Memory B cell (primary cell): ENCODE results near the gene TEX10.
"Not testable (repeated sequence)": the region's sequence is repeated elsewhere in the genome, so short reads cannot be mapped to it uniquely, and the experiment has no call there.

Experiments used
- ATAC-seq: fragments of 150-1000 bp; cut with Tn5 transposase; 2 replicates; pipeline ENCODE4 v1.10.0; 2021; ENCODE audit warnings: low read depth, mild to moderate bottlenecking, moderate library complexity
- DNase-seq, 2 donors: peaks; one replicate each; pipeline ENCODE4 v3.0.0; 2022; ENCODE audit warnings: low spot score in 2 of 2
- H3K27ac Mint-ChIP-seq: one replicate; pipeline ENCODE4 v1.8.0; 2022; ENCODE audit warnings: mild to moderate bottlenecking, moderate library complexity, mixed read lengths
- H3K27me3 Mint-ChIP-seq: one replicate; pipeline ENCODE4 v1.8.0; 2022; ENCODE audit warnings: mixed read lengths
- H3K36me3 Mint-ChIP-seq: one replicate; pipeline ENCODE4 v1.8.0; 2022; ENCODE audit warnings: mild to moderate bottlenecking, mixed read lengths
- H3K4me1 Mint-ChIP-seq: one replicate; pipeline ENCODE4 v1.8.0; 2022; ENCODE audit warnings: mixed read lengths
- H3K4me3 Mint-ChIP-seq: one replicate; pipeline ENCODE4 v1.8.0; 2022; ENCODE audit warnings: mild to moderate bottlenecking, moderate library complexity, mixed read lengths
- H3K9me3 Mint-ChIP-seq: one replicate; pipeline ENCODE4 v1.8.0; 2022; ENCODE audit warnings: mixed read lengths

Gene TEX10

DNA sequence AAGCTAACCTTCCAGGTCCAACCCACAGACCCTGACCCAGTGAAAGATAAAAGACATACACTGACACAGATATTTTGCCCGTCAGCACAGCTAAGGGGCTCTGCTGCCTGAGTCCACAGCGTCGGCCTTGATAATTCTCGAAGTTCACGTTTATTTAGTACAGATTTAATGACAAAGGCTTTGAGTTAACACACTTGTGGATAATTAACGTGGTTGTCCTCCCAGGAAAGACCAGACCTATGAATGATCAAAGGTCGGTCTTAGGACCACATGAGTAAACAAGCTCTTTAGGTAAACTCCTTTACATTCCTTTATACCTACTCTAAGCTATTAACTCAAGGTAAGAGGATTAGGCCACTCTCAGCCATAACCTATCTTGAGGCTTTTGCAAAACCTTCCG lies 11.3 kb upstream of the TEX10 start:
- peaks cover 15% of the 10 kb centered on the region for H3K36me3 Mint-ChIP-seq

DNA sequence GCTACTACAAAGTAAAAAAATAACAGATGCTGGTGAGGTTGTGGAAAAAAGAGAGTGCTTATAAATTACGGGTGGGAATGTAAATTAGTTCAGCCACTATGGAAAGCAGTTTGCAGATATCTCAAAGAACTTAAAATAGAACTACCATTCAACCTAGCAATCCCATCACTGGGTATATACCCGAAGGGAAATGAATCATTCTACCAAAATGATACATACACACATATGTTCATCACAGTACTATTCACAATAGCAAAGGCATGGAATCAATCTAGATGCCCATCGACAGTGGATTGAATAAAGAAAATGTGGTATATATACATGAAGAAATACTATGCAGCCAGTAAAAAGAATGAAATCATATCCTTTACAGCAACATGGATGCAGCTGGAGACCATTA lies 6.3 kb upstream of the TEX10 start:
- Mint-ChIP-seq H3K4me3 (no peak overlapping the region), H3K27me3 (no peaks in the 10 kb centered on the region)
- ATAC-seq: no peak

More for the DNA sequence above, 11.3 kb upstream of the TEX10 start:
- peaks cover 6% of the 10 kb centered on the region for H3K9me3 Mint-ChIP-seq
- no peak overlapping the region for H3K4me3 Mint-ChIP-seq
- no peaks in the 10 kb centered on the region for H3K4me1 Mint-ChIP-seq
- ATAC-seq (no peak), DNase-seq (no peak)
- H3K27ac Mint-ChIP-seq: no peak overlapping the region
- H3K27me3 Mint-ChIP-seq: no peaks in the 10 kb centered on the region

DNA sequence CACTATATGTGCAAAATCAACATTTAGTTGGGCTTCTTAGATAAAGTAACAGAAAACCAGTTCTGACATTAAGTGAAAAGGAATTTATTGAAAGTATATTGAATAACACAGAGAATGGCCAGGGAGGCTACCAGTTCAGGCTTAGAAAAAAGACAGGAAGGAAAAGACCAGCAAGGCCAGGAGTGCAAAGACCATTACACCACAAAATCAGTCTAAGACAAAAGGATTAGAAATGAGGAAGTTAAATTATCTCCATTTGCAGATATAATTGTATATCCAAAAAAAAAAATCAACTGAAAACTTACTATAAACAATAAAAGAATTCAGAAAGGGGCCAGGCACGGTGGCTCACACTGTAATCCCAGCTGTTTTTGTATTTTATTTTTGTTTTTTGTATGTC lies 4.8 kb upstream of the TEX10 start:
- Mint-ChIP-seq H3K27ac (no peak overlapping the region), H3K27me3 (no peaks in the 10 kb centered on the region), H3K36me3 (peaks cover 7% of the 10 kb centered on the region), H3K9me3 (peaks cover 6% of the 10 kb centered on the region), H3K4me1 (peaks cover 23% of the 10 kb centered on the region), H3K4me3 (no peak overlapping the region)
- no peak for DNase-seq
- no peak for ATAC-seq

More for the DNA sequence above, 6.3 kb upstream of the TEX10 start:
- Mint-ChIP-seq H3K27ac (no peak overlapping the region), H3K9me3 (peaks cover 8% of the 10 kb centered on the region), H3K4me1 (peaks cover 16% of the 10 kb centered on the region), H3K36me3 (peaks cover 15% of the 10 kb centered on the region)
- DNase-seq: no peak

DNA sequence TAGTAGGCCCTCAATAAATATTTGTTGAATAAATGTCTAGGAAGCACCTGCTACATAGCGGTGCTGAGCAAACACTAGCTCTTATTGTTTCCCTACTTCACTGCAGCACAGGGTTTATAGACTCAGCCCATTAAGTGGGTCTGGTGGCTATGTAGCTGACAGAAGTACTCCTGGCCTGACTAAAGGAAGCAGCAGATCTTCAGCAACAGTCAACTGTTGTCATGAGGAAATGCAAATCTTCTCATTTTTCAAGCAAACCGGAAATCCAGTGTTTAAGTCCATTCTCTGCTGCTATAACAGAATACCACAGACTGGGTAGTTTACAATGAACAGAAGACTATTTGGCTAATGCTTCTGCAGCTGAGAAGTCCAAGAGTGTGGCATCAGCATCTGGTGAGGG lies 2.8 kb upstream of the TEX10 start:
- H3K27ac Mint-ChIP-seq: peak overlapping the region; percentile 31
- H3K4me1 Mint-ChIP-seq: peaks cover 34% of the 10 kb centered on the region
- no peak for DNase-seq
- H3K9me3 Mint-ChIP-seq: peaks cover 6% of the 10 kb centered on the region
- H3K4me3 Mint-ChIP-seq: no peak overlapping the region
- peak; percentile 25 for ATAC-seq
- peaks cover 7% of the 10 kb centered on the region for H3K36me3 Mint-ChIP-seq
- no peaks in the 10 kb centered on the region for H3K27me3 Mint-ChIP-seq

DNA sequence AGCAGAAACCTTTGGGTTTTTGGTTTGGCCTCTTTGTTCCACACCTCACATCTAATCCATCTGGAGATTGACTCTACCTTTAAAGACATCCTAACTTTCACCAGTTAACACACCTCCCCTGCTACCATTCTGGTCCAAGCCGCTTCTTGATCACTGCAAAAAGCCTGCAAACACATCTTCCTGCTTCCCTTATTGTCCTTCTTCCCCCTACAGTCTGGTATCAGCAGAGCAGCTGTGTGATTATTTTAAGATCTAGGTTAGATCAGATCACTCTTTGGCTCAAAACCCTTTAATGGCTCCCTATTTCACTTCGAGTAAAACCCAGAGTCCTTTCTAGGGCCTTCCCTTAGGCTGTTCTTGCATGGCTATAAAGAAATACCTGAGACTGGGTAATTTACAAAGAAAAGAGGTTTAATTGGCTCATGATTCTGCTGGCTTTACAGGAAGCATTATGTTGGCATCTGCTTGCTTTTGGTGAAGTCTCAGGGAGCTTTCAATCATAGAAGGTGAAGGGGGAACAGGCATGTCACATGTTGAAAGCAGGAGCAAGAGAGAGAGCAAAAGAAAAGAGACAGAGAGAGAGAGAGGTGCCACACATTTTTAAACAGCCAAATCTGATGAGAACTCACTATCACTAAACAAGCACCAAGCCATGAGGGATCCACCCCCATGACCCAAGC lies 1.5 kb upstream of the TEX10 start:
- H3K4me1 Mint-ChIP-seq: peaks cover 43% of the 10 kb centered on the region
- no peak for ATAC-seq
- H3K4me3 Mint-ChIP-seq: peak overlapping the region; percentile 27
- DNase-seq: no peak
- H3K27me3 Mint-ChIP-seq: no peaks in the 10 kb centered on the region
- peaks cover 7% of the 10 kb centered on the region for H3K36me3 Mint-ChIP-seq
- H3K9me3 Mint-ChIP-seq: peaks cover 4% of the 10 kb centered on the region
- no peak overlapping the region for H3K27ac Mint-ChIP-seq

DNA sequence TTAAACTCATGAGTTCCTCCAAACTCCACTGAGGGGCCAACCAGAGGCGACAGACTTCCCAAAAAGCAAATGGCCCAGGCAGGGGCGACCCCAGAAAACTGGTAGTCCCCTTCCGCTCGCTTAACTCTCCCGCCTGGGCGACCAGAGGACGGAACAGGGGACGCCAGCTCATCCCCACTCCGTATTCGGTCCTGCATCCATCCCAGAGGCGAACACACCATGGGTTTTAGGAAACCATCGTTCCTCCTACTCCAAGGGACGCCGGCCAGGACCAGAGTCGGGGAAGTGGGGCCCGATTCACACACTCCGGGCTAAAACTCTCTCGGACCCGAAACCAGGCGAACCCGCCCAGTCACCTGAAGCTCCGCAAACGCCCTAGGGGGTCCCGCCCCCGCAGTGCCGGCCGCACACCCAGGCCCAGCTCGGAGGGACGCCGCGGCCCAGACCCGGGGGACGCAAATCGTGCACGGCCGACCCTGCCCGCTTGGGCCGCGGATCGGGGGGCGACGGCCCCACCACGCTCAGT lies 478 bp downstream of the TEX10 start:
- peaks cover 2% of the 10 kb centered on the region for H3K9me3 Mint-ChIP-seq
- peaks cover 44% of the 10 kb centered on the region for H3K4me1 Mint-ChIP-seq
- peak overlapping the region; percentile 95 for H3K27ac Mint-ChIP-seq
- ATAC-seq (peak; percentile 25), DNase-seq (no peak)
- no peaks in the 10 kb centered on the region for H3K27me3 Mint-ChIP-seq
- H3K4me3 Mint-ChIP-seq: peak overlapping the region; percentile 84
- H3K36me3 Mint-ChIP-seq: peaks cover 2% of the 10 kb centered on the region

DNA sequence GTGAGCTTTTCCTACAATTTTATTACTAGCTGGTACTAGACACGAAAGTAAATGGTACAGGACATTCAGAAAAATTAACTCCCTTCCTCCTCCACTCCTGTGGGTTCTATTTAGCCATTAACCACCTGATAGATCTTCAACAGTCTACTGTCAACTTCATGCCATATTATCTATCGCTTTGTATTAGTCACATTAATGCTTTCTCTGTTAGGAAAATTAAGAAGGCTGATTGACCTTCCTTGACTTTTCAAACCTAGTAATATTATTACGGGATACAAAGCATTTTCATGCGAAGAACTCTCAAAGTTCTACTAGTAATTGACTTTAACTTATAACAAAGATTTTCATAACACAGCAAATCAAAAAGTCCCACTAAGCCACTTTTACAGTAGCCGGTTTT lies 1.2 kb downstream of the TEX10 start:
- Mint-ChIP-seq H3K9me3 (peaks cover 2% of the 10 kb centered on the region), H3K4me1 (peaks cover 44% of the 10 kb centered on the region), H3K36me3 (peaks cover 8% of the 10 kb centered on the region), H3K27me3 (no peaks in the 10 kb centered on the region), H3K27ac (peak overlapping the region; percentile 95), H3K4me3 (peak overlapping the region; percentile 84)
- ATAC-seq (no peak), DNase-seq (no peak)

DNA sequence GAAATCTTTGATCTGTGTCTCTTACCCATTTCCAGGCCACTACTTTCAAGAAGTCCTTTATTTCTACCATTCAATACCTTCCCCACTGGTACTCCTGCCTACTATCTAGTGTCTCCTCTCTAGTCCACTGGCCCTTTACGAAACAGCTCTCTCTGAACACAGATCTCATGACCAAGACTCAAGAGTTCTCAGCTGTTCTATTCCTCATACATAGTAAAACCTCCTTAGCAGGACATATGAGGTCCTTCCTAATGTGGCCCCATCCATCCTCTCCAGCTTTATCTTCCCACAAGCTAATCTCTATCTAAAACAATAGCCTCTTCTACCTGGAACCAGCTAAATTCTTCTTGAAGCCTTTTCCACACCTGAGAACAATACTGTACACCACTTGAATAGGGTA lies 2.6 kb downstream of the TEX10 start:
- no peaks in the 10 kb centered on the region for H3K27me3 Mint-ChIP-seq

DNA sequence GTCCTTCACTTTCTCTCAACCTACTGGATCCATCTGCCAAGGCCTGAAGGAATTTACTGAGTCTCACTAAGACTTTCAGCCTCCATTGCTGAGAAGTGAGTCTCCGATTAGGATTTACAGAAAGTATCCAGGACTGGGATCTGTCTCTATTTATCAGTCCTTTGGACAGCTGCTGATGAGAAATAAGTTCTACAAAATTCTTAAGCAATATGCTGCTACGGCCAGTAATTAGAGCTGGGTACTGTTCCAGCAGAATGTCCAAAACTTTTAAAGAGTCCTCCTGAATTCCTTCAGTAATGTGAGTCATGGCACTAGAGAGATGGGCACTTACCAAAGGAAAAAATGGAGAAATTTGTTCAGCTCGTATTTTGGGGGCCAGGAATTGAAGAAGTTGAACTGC lies 5.9 kb downstream of the TEX10 start:
- ATAC-seq (no peak), DNase-seq (no peak)
- Mint-ChIP-seq H3K4me3 (no peak overlapping the region), H3K27me3 (no peaks in the 10 kb centered on the region), H3K9me3 (no peaks in the 10 kb centered on the region), H3K36me3 (peaks cover 13% of the 10 kb centered on the region), H3K27ac (no peak overlapping the region), H3K4me1 (peaks cover 27% of the 10 kb centered on the region)

More for the DNA sequence above, 2.6 kb downstream of the TEX10 start:
- H3K9me3 Mint-ChIP-seq: peaks cover 2% of the 10 kb centered on the region
- DNase-seq (no peak), ATAC-seq (no peak)
- no peak overlapping the region for H3K4me3 Mint-ChIP-seq
- peaks cover 10% of the 10 kb centered on the region for H3K36me3 Mint-ChIP-seq
- no peak overlapping the region for H3K27ac Mint-ChIP-seq
- peaks cover 42% of the 10 kb centered on the region for H3K4me1 Mint-ChIP-seq

DNA sequence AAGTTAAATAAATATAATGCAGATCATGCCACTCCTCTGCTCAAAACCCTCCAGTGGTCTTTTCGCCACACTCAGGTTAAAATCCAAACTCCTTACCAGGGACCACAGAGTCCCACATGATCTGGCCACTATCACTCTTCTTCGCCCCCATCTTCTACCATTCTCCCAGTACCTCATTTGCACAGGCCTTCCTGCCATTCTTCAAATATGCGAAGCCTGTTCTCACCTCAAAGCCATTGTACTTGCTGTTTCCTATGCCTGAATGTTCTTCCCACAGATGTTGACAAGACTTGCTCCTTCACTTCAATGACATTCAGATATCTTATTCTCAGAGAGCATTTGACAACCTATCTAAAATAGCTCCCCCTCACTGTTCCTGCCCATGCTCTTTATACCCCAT lies 10.9 kb downstream of the TEX10 start:
- Mint-ChIP-seq H3K27me3 (no peaks in the 10 kb centered on the region), H3K27ac (peak overlapping the region; percentile 45), H3K36me3 (peaks cover 23% of the 10 kb centered on the region), H3K4me3 (no peak overlapping the region), H3K4me1 (peaks cover 18% of the 10 kb centered on the region), H3K9me3 (no peaks in the 10 kb centered on the region)
- no peak for ATAC-seq
- no peak for DNase-seq

DNA sequence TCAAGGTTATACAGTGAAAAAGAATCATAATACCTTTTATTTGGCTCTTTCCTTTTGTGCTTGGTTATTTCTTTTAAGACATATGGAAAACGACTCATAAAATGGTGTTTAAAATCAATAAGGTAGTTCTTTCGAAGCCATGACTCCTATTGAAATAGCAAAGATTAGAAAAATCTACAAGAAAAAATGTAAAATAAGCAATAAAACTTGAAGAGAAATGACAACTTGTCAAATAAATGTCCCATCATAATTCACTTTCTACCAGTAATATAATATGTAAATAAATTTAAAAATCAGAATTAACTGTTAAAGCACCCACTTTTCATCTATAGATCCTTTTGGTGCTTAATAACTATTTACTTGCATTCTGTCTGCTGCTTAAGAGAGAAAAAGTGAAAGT lies 12.5 kb downstream of the TEX10 start:
- Mint-ChIP-seq H3K9me3 (no peaks in the 10 kb centered on the region), H3K27ac (no peak overlapping the region), H3K4me3 (no peak overlapping the region), H3K36me3 (peaks cover 19% of the 10 kb centered on the region), H3K27me3 (no peaks in the 10 kb centered on the region), H3K4me1 (peaks cover 16% of the 10 kb centered on the region)
- DNase-seq (no peak), ATAC-seq (no peak)

DNA sequence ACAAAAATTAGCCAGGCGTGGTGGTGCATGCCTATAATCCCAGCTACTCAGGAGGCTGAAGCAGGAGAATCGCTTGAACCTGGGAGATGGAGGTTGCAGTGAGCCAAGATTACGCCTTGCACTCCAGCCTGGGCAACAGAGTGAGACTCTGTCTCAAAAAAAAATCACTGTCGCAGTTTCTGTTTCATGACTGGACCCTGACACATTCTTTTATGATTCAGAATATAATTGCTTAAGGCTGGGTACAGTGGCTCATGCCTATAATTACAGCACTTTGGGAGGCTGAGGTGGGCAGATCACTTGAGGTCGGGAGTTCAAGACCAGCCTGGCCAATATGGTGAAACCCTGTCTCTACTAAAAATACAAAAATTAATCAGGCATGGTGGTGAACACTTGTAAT lies 14.0 kb downstream of the TEX10 start:
- ATAC-seq, H3K9me3 Mint-ChIP-seq, H3K4me3 Mint-ChIP-seq, DNase-seq, H3K27ac Mint-ChIP-seq, H3K27me3 Mint-ChIP-seq: not testable (repeated sequence)
- H3K36me3 Mint-ChIP-seq: peaks cover 17% of the 10 kb centered on the region
- H3K4me1 Mint-ChIP-seq: peaks cover 16% of the 10 kb centered on the region

DNA sequence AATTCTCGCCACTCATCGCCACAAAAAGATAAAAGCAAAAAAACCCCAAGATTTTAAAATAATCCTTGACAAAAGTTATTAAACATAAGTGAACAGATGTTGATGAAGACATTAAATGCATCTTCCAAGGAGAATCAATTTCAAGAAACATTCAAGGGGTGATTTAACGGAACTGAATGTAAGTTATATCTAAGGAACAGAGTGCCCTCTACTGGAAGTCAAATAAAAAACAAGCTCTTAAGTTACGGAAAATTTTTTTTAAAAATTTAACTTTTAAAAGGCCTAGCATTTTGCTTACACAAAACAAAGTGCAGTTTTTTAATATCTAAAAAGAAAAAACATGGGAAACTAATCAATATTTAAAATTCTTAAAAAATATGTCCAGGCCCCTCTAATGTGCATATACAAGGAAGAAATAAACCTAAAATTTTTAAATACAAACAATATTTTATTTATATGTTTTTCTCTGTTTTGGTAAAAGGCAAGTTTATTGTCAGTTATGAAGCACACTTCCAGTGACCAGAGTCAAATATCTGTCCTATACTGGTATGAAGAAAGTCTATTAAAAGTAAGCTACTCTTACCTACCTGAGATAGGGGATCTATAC lies 28.0 kb downstream of the TEX10 start:
- no peak overlapping the region for H3K4me3 Mint-ChIP-seq
- H3K9me3 Mint-ChIP-seq: no peaks in the 10 kb centered on the region
- ATAC-seq: no peak
- H3K36me3 Mint-ChIP-seq: peaks cover 20% of the 10 kb centered on the region
- peaks cover 5% of the 10 kb centered on the region for H3K4me1 Mint-ChIP-seq
- no peaks in the 10 kb centered on the region for H3K27me3 Mint-ChIP-seq
- peak in 1 of 2 donors; percentile 17 for DNase-seq
- no peak overlapping the region for H3K27ac Mint-ChIP-seq

DNA sequence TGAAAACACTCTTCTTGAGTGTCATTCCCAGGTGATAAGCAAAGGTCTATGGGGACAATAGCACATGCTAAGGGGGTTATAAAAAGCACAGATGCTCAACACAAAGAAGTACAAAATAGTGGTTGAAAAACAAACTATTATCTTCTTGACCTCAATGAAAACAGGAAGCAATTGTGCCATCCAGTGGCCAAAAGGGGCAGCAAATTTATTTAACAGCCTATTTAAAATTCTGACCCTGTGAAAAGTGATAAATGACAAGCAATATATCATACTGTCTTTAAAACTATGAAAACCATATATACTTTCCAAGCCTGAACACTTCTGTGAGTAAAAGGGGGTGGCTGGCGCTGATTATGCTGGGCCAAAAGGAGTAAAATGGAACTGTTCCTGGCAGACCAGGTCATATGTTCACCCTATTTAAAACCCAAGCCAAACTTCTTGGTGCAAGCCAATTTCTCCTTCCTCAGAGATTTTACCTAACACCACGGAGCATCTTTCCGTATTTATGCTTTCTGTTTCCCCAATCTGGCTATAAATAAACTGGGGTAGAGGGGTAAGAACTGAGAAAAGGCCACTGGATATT lies 29.7 kb downstream of the TEX10 start:
- H3K4me3 Mint-ChIP-seq: no peak overlapping the region
- peaks cover 19% of the 10 kb centered on the region for H3K36me3 Mint-ChIP-seq
- ATAC-seq (peak; percentile 41), DNase-seq (peak; percentile 18 to 25)
- H3K9me3 Mint-ChIP-seq: no peaks in the 10 kb centered on the region
- no peak overlapping the region for H3K27ac Mint-ChIP-seq
- H3K27me3 Mint-ChIP-seq: no peaks in the 10 kb centered on the region
- H3K4me1 Mint-ChIP-seq: peaks cover 5% of the 10 kb centered on the region
